ENCODE results near the gene NME3. TPM values are rescaled to one million over a fixed set of nuclear protein-coding genes. Genes with fewer than 3 reads are reported as not detected.

NME3 gene
- total and polyA plus RNA-seq, 2 of the 13 experiments (the other 11 are each of a cell fraction or from before 2014, with no cell fraction given): 10.4 to 15.9 TPM

GRCh38 chr16:1787056-1787321 lies 15.6 kb upstream of the NME3 start (continued):
- TF ChIP-seq NPAS2 (CRISPR knock-in tag; IDR thresholded peaks at IDR 0.05; ENCODE audit: borderline replicate concordance): no peak
- TF ChIP-seq ZNF772 (CRISPR knock-in tag; IDR thresholded peaks at IDR 0.05): no peak
- no peak for TF ChIP-seq JUND (CRISPR knock-in tag; IDR thresholded peaks at IDR 0.05)
- TF ChIP-seq KLF16 (CRISPR knock-in tag; IDR thresholded peaks at IDR 0.05): no peak
- TF ChIP-seq, protein P1, sequence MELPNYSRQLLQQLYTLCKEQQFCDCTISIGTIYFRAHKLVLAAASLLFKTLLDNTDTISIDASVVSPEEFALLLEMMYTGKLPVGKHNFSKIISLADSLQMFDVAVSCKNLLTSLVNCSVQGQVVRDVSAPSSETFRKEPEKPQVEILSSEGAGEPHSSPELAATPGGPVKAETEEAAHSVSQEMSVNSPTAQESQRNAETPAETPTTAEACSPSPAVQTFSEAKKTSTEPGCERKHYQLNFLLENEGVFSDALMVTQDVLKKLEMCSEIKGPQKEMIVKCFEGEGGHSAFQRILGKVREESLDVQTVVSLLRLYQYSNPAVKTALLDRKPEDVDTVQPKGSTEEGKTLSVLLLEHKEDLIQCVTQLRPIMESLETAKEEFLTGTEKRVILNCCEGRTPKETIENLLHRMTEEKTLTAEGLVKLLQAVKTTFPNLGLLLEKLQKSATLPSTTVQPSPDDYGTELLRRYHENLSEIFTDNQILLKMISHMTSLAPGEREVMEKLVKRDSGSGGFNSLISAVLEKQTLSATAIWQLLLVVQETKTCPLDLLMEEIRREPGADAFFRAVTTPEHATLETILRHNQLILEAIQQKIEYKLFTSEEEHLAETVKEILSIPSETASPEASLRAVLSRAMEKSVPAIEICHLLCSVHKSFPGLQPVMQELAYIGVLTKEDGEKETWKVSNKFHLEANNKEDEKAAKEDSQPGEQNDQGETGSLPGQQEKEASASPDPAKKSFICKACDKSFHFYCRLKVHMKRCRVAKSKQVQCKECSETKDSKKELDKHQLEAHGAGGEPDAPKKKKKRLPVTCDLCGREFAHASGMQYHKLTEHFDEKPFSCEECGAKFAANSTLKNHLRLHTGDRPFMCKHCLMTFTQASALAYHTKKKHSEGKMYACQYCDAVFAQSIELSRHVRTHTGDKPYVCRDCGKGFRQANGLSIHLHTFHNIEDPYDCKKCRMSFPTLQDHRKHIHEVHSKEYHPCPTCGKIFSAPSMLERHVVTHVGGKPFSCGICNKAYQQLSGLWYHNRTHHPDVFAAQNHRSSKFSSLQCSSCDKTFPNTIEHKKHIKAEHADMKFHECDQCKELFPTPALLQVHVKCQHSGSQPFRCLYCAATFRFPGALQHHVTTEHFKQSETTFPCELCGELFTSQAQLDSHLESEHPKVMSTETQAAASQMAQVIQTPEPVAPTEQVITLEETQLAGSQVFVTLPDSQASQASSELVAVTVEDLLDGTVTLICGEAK (IDR thresholded peaks at IDR 0.05): no peak
- TF ChIP-seq, protein P1 (CRISPR knock-in tag; IDR thresholded peaks at IDR 0.05): no peak
- no peak for TF ChIP-seq ZSCAN9 (CRISPR knock-in tag; IDR thresholded peaks at IDR 0.05; ENCODE audit: borderline replicate concordance)
- no peak for TF ChIP-seq ARID5B (CRISPR knock-in tag; IDR thresholded peaks at IDR 0.05)
- TF ChIP-seq MAFK (conservative IDR thresholded peaks at IDR 0.05 in 1 of 2, IDR thresholded peaks at IDR 0.05 in 1 of 2; ENCODE audit: low read length in 2 of 2): no peak
- TF ChIP-seq NFIB (CRISPR knock-in tag; IDR thresholded peaks at IDR 0.05; ENCODE audit: borderline replicate concordance): no peak
- no peak for TF ChIP-seq TOPORS (CRISPR knock-in tag; IDR thresholded peaks at IDR 0.05)

Data from HepG2 (cell line).